ENCODE results near the gene SSBP3.
A peak's percentile ranks its signal among the peaks of the same experiment; 100 is the strongest.

Gene SSBP3

DNA sequence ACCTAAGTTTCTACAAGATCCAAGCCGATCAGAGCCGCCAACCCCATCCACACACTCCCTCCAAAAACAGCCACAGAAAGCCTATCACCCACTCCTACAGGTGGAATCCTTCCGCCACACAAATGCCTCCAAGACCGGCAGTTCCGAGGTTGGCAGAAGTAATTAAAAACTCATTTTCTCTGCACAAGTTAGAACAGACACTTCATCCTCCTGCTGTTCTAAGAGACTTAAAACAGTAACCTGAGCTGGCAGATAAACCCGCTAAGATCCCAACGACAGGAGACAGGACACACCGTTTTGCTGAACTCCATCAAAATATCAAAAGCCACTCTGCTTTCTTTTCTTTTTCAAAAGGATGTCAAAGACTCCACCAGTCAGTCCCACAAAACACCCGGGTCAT is 2.8 kb downstream of the SSBP3 start:
- Histone ChIP-seq H3K36me3 (ENCODE audit: control insufficient read depth in 2 of 2, insufficient read depth in 2 of 2, low read length in 2 of 2) (peaks cover 25 to 33% of the 10 kb centered on the region in 2 donors), H3K27me3 (ENCODE audit: control insufficient read depth in 1 of 2, insufficient read depth in 2 of 2, low read length in 2 of 2) (no peaks in the 10 kb centered on the region), H3K9ac (ENCODE audit: low read length in 2 of 2) (peak overlapping the region in 1 of 2 donors; percentile 13), H3K4me3 (ENCODE audit: low read length in 2 of 2) (peak overlapping the region; percentile 29 to 86), H3K27ac (ENCODE audit: low read length) (peak overlapping the region; percentile 11), H3K4me1 (ENCODE audit: control insufficient read depth, insufficient read depth, low read length) (peaks cover 44% of the 10 kb centered on the region), H3K9me3 (ENCODE audit: control insufficient read depth in 2 of 2, low read length in 2 of 2) (no peaks in the 10 kb centered on the region)

DNA sequence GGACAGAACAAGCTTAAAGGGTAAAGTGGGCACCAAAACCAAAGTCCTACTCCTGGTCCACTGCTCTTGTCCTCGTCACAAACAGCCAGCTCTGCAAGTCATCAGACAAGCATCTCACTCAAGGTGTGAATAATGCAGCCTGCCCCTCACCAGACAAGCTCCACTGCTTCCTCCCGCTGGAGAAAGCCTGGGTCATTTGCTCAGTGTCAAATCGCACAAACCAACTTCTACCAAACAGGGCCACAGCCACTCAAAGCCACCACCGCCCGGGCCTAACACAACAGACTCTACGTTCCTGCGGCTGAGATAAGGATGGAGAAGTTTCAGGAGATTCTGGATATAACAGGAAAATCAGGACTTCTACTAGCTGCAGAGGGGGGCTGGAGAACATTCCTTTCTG is 3.3 kb downstream of the SSBP3 start:
- H3K27me3 ChIP-seq (ENCODE audit: control insufficient read depth in 1 of 2, insufficient read depth in 2 of 2, low read length in 2 of 2): no peaks in the 10 kb centered on the region
- H3K9me3 ChIP-seq (ENCODE audit: control insufficient read depth in 2 of 2, low read length in 2 of 2): no peaks in the 10 kb centered on the region
- H3K36me3 ChIP-seq (ENCODE audit: control insufficient read depth in 2 of 2, insufficient read depth in 2 of 2, low read length in 2 of 2): peaks cover 29 to 38% of the 10 kb centered on the region in 2 donors
- H3K27ac ChIP-seq (ENCODE audit: low read length): no peak overlapping the region
- H3K4me3 ChIP-seq (ENCODE audit: low read length in 2 of 2): peak overlapping the region in 1 of 2 donors; percentile 52
- peaks cover 39% of the 10 kb centered on the region for H3K4me1 ChIP-seq (ENCODE audit: control insufficient read depth, insufficient read depth, low read length)
- no peak overlapping the region for H3K9ac ChIP-seq (ENCODE audit: low read length in 2 of 2)

DNA sequence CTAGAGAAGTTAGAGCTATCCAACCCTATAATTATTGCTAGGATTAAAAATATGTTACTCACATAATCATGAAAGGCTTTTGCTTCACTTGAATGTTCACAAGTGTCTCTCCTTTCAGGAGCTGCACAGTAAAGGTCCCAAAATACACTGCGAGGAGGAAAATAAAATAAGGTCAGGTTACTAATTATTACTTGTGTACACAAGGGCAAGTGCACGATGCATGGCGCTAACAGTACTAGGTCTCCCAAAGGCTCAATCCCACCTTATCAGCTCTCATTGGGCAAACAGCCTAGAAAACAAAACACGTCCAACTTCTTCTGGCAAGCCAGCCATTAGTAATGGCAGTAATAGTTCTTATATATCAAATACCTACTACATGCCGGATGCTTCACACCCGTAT is 4.4 kb downstream of the SSBP3 start:
- Histone ChIP-seq H3K9me3 (ENCODE audit: control insufficient read depth in 2 of 2, low read length in 2 of 2) (no peaks in the 10 kb centered on the region), H3K36me3 (ENCODE audit: control insufficient read depth in 2 of 2, insufficient read depth in 2 of 2, low read length in 2 of 2) (peaks cover 29 to 41% of the 10 kb centered on the region in 2 donors), H3K27ac (ENCODE audit: low read length) (no peak overlapping the region), H3K9ac (ENCODE audit: low read length in 2 of 2) (no peak overlapping the region), H3K4me1 (ENCODE audit: control insufficient read depth, insufficient read depth, low read length) (peaks cover 45% of the 10 kb centered on the region), H3K4me3 (ENCODE audit: low read length in 2 of 2) (no peak overlapping the region), H3K27me3 (ENCODE audit: control insufficient read depth in 1 of 2, insufficient read depth in 2 of 2, low read length in 2 of 2) (no peaks in the 10 kb centered on the region)

DNA sequence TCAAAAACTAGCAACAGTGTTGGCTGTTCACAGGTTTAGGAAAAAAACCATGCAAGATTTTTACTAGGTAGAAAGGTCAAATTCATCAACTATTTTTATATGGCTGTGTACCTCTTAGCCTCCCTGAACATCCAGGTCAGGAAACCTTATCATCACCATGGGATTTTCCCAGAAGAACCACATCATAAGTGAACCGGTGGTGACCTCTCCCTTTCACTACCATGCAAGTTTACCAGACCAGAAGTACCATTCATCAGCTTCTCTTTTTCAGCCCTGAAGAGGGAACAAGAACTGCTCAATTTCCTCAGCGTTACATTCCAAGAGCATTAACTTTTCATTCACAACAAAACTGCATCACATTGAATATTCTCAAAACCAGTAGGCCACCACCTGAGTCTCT is 5.9 kb downstream of the SSBP3 start:
- peaks cover 51% of the 10 kb centered on the region for H3K4me1 ChIP-seq (ENCODE audit: control insufficient read depth, insufficient read depth, low read length)
- H3K36me3 ChIP-seq (ENCODE audit: control insufficient read depth in 2 of 2, insufficient read depth in 2 of 2, low read length in 2 of 2): peaks cover 29 to 42% of the 10 kb centered on the region in 2 donors
- no peak overlapping the region for H3K9ac ChIP-seq (ENCODE audit: low read length in 2 of 2)
- H3K27ac ChIP-seq (ENCODE audit: low read length): no peak overlapping the region
- no peak overlapping the region for H3K4me3 ChIP-seq (ENCODE audit: low read length in 2 of 2)
- no peaks in the 10 kb centered on the region for H3K9me3 ChIP-seq (ENCODE audit: control insufficient read depth in 2 of 2, low read length in 2 of 2)
- no peaks in the 10 kb centered on the region for H3K27me3 ChIP-seq (ENCODE audit: control insufficient read depth in 1 of 2, insufficient read depth in 2 of 2, low read length in 2 of 2)

DNA sequence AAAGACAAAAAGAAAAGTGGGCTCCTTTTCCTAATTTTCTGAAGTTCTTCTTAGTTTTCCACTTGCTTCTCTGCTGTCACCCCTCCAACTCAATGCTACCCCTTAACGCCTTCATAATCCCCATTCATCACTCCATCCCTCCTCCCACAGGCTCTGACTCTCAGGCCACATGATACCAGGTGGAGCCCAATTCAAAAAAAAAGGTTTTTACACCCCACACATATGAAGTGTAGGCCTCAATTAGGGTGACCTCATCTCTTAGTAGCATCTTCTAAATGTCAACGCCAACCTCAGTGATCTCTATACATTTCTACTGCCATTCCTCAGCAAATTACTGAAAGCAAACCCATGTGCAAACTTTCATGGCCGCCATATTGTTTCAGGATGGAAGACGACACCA is 6.4 kb downstream of the SSBP3 start:
- Histone ChIP-seq H3K9me3 (ENCODE audit: control insufficient read depth in 2 of 2, low read length in 2 of 2) (no peaks in the 10 kb centered on the region), H3K27me3 (ENCODE audit: control insufficient read depth in 1 of 2, insufficient read depth in 2 of 2, low read length in 2 of 2) (no peaks in the 10 kb centered on the region), H3K4me1 (ENCODE audit: control insufficient read depth, insufficient read depth, low read length) (peaks cover 46% of the 10 kb centered on the region), H3K9ac (ENCODE audit: low read length in 2 of 2) (no peak overlapping the region), H3K27ac (ENCODE audit: low read length) (no peak overlapping the region), H3K36me3 (ENCODE audit: control insufficient read depth in 2 of 2, insufficient read depth in 2 of 2, low read length in 2 of 2) (peaks cover 29 to 46% of the 10 kb centered on the region in 2 donors), H3K4me3 (ENCODE audit: low read length in 2 of 2) (no peak overlapping the region)

DNA sequence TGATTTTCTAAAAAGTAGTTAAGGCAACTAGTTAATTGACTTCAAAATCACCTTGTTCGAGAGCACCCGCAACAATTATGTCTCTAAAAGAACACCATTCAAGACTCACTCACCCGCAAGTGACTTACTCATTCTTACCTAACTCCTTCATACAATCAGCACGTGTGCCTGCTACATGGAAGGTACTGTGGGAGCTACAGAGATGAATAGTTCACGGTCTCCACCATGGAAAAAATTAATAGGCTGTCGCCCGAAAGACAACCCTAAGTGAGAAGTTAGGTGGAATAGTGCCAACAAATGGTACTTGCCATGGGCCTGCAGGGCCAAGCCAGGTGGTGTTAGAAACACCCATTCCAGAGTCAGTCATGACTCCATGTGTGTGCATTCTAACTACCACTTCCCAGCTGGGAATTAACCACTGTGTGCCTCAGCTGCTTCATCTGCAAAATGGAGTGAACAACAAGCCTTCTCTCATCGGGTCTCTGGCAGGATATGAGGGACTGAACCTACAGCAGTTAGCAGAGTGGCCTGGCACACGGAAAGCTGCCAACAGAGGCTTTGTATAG is 7.1 kb downstream of the SSBP3 start:
- no peak overlapping the region for H3K4me3 ChIP-seq (ENCODE audit: low read length in 2 of 2)
- no peak overlapping the region for H3K9ac ChIP-seq (ENCODE audit: low read length in 2 of 2)
- H3K4me1 ChIP-seq (ENCODE audit: control insufficient read depth, insufficient read depth, low read length): peaks cover 39% of the 10 kb centered on the region
- H3K27me3 ChIP-seq (ENCODE audit: control insufficient read depth in 1 of 2, insufficient read depth in 2 of 2, low read length in 2 of 2): no peaks in the 10 kb centered on the region
- H3K36me3 ChIP-seq (ENCODE audit: control insufficient read depth in 2 of 2, insufficient read depth in 2 of 2, low read length in 2 of 2): peaks cover 29 to 46% of the 10 kb centered on the region in 2 donors
- H3K27ac ChIP-seq (ENCODE audit: low read length): no peak overlapping the region
- H3K9me3 ChIP-seq (ENCODE audit: control insufficient read depth in 2 of 2, low read length in 2 of 2): no peaks in the 10 kb centered on the region

DNA sequence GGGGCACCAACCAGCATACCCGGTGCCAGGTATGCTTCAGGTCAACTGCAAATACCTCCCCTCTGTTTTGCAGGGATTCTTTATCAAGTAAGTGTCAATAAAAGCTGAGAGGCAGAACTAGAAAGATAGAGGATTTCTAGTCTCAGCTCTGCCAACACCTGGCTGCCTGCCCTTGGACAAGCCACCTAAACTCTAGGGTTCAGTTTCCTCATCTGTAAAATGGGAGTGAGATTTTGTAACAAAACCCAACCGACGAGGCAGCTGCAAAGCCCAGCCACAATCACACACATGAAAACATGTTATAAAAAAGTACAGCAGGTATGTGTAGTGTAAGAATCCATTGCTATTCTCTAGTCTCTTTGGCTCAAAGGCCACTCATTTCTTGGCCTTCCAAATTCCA is 8.2 kb downstream of the SSBP3 start:
- no peak overlapping the region for H3K4me3 ChIP-seq (ENCODE audit: low read length in 2 of 2)
- H3K36me3 ChIP-seq (ENCODE audit: control insufficient read depth in 2 of 2, insufficient read depth in 2 of 2, low read length in 2 of 2): peaks cover 32 to 49% of the 10 kb centered on the region in 2 donors
- no peak overlapping the region for H3K27ac ChIP-seq (ENCODE audit: low read length)
- peaks cover 29% of the 10 kb centered on the region for H3K4me1 ChIP-seq (ENCODE audit: control insufficient read depth, insufficient read depth, low read length)
- no peaks in the 10 kb centered on the region for H3K27me3 ChIP-seq (ENCODE audit: control insufficient read depth in 1 of 2, insufficient read depth in 2 of 2, low read length in 2 of 2)
- H3K9ac ChIP-seq (ENCODE audit: low read length in 2 of 2): no peak overlapping the region
- no peaks in the 10 kb centered on the region for H3K9me3 ChIP-seq (ENCODE audit: control insufficient read depth in 2 of 2, low read length in 2 of 2)

DNA sequence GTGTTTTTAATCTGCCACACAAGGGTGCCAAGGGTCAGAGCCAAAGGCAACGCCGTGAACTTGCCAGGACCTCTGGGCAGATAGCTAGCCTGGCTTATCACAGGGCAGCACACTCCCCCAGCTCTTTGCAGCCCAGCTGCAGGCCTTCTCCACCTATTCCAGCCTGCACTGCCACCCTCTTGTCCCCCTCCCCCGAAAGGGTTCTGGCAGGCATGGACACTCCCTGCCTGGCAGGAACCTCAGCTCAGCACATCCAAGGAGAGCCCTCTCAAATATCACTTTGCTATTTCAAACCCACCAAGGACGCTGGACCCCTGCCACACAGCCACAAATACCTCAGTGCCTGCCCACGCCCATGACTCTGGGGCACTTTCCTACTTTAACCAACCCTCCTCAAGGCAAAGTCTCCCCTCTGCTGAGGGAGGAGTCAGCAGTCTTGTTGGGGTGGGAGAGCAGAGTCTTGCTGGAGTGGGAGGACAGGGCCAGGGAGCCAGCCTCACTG is 9.1 kb downstream of the SSBP3 start:
- peaks cover 22% of the 10 kb centered on the region for H3K4me1 ChIP-seq (ENCODE audit: control insufficient read depth, insufficient read depth, low read length)
- H3K27me3 ChIP-seq (ENCODE audit: control insufficient read depth in 1 of 2, insufficient read depth in 2 of 2, low read length in 2 of 2): no peaks in the 10 kb centered on the region
- H3K9ac ChIP-seq (ENCODE audit: low read length in 2 of 2): no peak overlapping the region
- H3K9me3 ChIP-seq (ENCODE audit: control insufficient read depth in 2 of 2, low read length in 2 of 2): no peaks in the 10 kb centered on the region
- peak overlapping the region in 1 of 2 donors; percentile 29 for H3K4me3 ChIP-seq (ENCODE audit: low read length in 2 of 2)
- peak overlapping the region; percentile 53 for H3K27ac ChIP-seq (ENCODE audit: low read length)
- H3K36me3 ChIP-seq (ENCODE audit: control insufficient read depth in 2 of 2, insufficient read depth in 2 of 2, low read length in 2 of 2): peaks cover 39 to 58% of the 10 kb centered on the region in 2 donors

DNA sequence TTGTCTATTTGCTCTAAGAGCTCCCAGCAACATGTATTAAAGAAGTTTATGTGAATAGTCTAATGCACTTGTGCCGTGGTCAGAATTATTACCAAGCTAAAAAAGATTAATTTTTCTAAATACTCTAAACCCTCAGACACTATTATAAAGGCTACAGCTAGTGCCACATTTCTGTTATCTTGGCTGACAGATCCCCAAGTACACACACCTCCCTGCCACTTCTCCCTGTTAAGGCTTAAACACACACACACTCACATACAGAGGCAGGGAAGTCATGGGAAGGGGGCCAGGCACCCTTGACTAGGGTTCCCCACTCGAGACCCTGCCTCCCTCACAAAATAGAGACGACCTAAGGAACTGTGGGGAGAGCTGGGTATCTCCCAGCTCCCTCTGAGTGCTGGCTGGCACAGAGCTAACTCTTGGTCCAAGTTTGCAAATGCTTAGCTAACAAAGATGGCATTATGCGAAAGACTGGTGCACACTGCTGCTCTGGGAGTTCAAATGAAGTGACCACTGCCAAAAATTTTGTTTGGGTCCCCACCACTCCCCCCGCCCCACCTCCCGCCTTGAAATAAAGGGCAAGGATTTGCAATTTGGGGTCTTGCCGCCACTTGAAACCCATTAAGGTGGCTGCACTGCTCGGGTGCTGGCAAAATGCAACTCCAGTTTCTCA is 9.8 kb downstream of the SSBP3 start:
- Histone ChIP-seq H3K9ac (ENCODE audit: low read length in 2 of 2) (no peak overlapping the region), H3K36me3 (ENCODE audit: control insufficient read depth in 2 of 2, insufficient read depth in 2 of 2, low read length in 2 of 2) (peaks cover 38 to 55% of the 10 kb centered on the region in 2 donors), H3K27me3 (ENCODE audit: control insufficient read depth in 1 of 2, insufficient read depth in 2 of 2, low read length in 2 of 2) (no peaks in the 10 kb centered on the region), H3K4me3 (ENCODE audit: low read length in 2 of 2) (no peak overlapping the region), H3K27ac (ENCODE audit: low read length) (no peak overlapping the region), H3K9me3 (ENCODE audit: control insufficient read depth in 2 of 2, low read length in 2 of 2) (no peaks in the 10 kb centered on the region), H3K4me1 (ENCODE audit: control insufficient read depth, insufficient read depth, low read length) (peaks cover 22% of the 10 kb centered on the region)

DNA sequence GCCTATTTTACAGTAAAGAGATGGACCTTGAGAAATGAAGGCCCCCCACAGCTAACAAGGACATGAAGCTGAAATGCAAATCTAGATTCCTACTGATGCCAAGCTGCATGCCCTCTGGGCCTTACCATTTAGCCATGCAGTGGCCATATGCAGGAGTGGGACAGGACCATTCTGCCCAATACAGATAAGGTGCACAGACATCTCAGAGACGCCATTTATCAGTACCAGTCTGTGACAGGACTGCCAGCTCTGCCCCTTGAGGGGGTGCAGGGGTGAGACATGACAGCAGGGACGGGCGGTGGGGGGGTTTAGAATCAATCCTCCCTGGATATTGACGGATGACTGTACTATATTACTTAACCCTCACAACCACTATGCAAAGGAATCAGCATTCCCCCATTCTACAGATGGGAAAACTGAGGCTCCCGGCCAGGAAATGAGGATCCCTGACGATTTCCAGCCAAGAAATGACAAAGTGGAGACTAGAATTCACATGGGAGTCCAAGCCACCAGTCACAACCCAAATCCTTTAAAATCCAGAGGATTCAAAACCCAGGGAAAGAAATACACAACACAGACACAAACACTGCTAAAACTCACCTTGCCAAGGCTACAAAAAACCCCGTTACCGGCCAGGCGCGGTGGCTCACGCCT is 10.8 kb downstream of the SSBP3 start:
- Histone ChIP-seq H3K9me3 (ENCODE audit: control insufficient read depth in 2 of 2, low read length in 2 of 2) (no peaks in the 10 kb centered on the region), H3K27ac (ENCODE audit: low read length) (no peak overlapping the region), H3K9ac (ENCODE audit: low read length in 2 of 2) (no peak overlapping the region), H3K27me3 (ENCODE audit: control insufficient read depth in 1 of 2, insufficient read depth in 2 of 2, low read length in 2 of 2) (no peaks in the 10 kb centered on the region), H3K4me3 (ENCODE audit: low read length in 2 of 2) (no peak overlapping the region), H3K4me1 (ENCODE audit: control insufficient read depth, insufficient read depth, low read length) (peaks cover 19% of the 10 kb centered on the region), H3K36me3 (ENCODE audit: control insufficient read depth in 2 of 2, insufficient read depth in 2 of 2, low read length in 2 of 2) (peaks cover 34 to 47% of the 10 kb centered on the region in 2 donors)

DNA sequence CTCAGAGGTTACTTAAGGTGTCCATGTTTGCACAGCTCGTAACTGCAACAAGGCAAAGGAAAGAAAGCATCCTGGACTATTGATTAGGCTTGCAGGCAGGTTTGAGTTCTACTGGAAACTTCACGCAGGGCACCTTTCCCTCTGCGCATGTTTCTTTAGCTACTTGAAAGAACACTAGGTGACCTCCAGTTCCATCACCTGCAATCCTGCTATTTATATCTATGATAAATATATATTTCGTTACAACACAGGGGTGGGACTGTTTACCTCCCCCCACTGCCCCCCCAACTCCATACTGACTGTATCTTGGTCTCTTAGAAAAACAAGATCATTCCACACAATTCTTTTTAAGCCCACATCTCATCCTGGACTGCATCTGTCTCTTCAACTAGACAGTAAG is 12.1 kb downstream of the SSBP3 start:
- H3K36me3 ChIP-seq (ENCODE audit: control insufficient read depth in 2 of 2, insufficient read depth in 2 of 2, low read length in 2 of 2): peaks cover 26 to 37% of the 10 kb centered on the region in 2 donors

More for the DNA sequence above, 12.1 kb downstream of the SSBP3 start:
- no peak overlapping the region for H3K9ac ChIP-seq (ENCODE audit: low read length in 2 of 2)
- H3K9me3 ChIP-seq (ENCODE audit: control insufficient read depth in 2 of 2, low read length in 2 of 2): no peaks in the 10 kb centered on the region
- no peak overlapping the region for H3K27ac ChIP-seq (ENCODE audit: low read length)
- no peaks in the 10 kb centered on the region for H3K27me3 ChIP-seq (ENCODE audit: control insufficient read depth in 1 of 2, insufficient read depth in 2 of 2, low read length in 2 of 2)
- no peak overlapping the region for H3K4me3 ChIP-seq (ENCODE audit: low read length in 2 of 2)
- peaks cover 19% of the 10 kb centered on the region for H3K4me1 ChIP-seq (ENCODE audit: control insufficient read depth, insufficient read depth, low read length)

Data from stomach smooth muscle (tissue), 2 donors.